Erythroblast (primary cell): ENCODE data around the gene KCMF1.

ENCODE experiments used
- GATA1 ChIP-seq: IDR thresholded peaks from 2 replicates; pipeline ENCODE4 v1.6.1; 2011; ENCODE audit warnings: low read depth, mild to moderate bottlenecking, control low read depth, low read length, moderate library complexity
- POLR2A ChIP-seq: IDR thresholded peaks from 2 replicates; pipeline ENCODE4 v1.6.1; 2011; ENCODE audit warnings: mild to moderate bottlenecking, low read length

DNA sequence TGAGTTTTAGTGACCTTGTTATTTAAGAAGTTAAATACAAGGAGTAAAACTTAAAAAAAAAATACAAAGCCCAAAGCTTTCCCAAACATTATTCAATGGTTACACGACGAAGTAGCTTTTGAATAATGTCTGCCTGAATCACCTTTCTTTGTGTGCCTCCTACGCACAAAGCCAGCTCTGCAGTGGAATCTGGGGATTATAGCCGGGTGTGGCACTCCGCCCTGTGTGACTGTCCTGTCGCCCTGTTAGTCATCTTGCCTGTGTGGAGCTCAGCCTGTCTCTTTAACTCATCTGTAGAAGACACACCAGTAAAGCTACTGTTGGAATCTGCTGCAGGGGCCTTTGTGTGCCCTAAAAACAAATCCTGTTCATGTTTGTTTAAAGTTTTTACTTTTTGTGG is 82.8 kb downstream of the KCMF1 start:
- TF ChIP-seq POLR2A = no peak
- no peak for TF ChIP-seq GATA1
